Measurements from ENCODE around the gene MRPL10. TPM values are rescaled to one million over a fixed set of nuclear protein-coding genes. Genes with fewer than 3 reads are reported as not detected.

The MRPL10 gene
- total RNA-seq, 1 experiment from 2014 or later: 63.8 TPM

GRCh38 chr17:47872019-47872650 is 40.8 kb upstream of the MRPL10 start:
- Histone ChIP-seq H3F3A (ENCODE audit: insufficient read depth, low read depth) (peaks cover 13% of the 10 kb centered on the region), H4K20me1 (ENCODE audit: insufficient read depth) (no peaks in the 10 kb centered on the region), H3K79me2 (ENCODE audit: low read depth) (no peaks in the 10 kb centered on the region), H3K9me3 (ENCODE audit: insufficient read depth, low read depth) (no peaks in the 10 kb centered on the region), H3K36me3 (ENCODE audit: low read depth) (no peaks in the 10 kb centered on the region), H2AFZ (no peak overlapping the region), H3K9me2 (ENCODE audit: insufficient read depth) (no peaks in the 10 kb centered on the region), H3K4me1 (replicated peaks; ENCODE audit: insufficient read depth) (peaks cover 48% of the 10 kb centered on the region), H3K4me2 (no peak overlapping the region), H3K4me3 (no peak overlapping the region), H3K27me3 (ENCODE audit: insufficient read depth, low read depth) (no peaks in the 10 kb centered on the region), H3K27ac (no peak overlapping the region)
- CTCF ChIA-PET: no interaction called here
- DNase-seq: no peak
- intact Hi-C loops (cut with micrococcal nuclease; ENCODE audit: unreplicated experiment): no loop called here
- POLR2A ChIA-PET (ENCODE audit: unreplicated experiment): no interaction called here
- TF ChIP-seq CTCF (conservative IDR thresholded peaks at IDR 0.05) (no peak), EZH2 (IDR thresholded peaks at IDR 0.05; ENCODE audit: low read depth) (no peak)
- BruUV-seq (replicated peaks): no TSS peak

GRCh38 chr17:47871048-47871447 is 39.7 kb upstream of the MRPL10 start:
- Histone ChIP-seq H3K4me2 (no peak overlapping the region), H3K36me3 (ENCODE audit: low read depth) (no peaks in the 10 kb centered on the region), H3K79me2 (ENCODE audit: low read depth) (no peaks in the 10 kb centered on the region), H4K20me1 (ENCODE audit: insufficient read depth) (no peaks in the 10 kb centered on the region), H3K9me2 (ENCODE audit: insufficient read depth) (no peaks in the 10 kb centered on the region), H3F3A (ENCODE audit: insufficient read depth, low read depth) (peaks cover 11% of the 10 kb centered on the region), H3K9me3 (ENCODE audit: insufficient read depth, low read depth) (no peaks in the 10 kb centered on the region), H3K4me1 (replicated peaks; ENCODE audit: insufficient read depth) (peaks cover 47% of the 10 kb centered on the region), H2AFZ (no peak overlapping the region), H3K27ac (no peak overlapping the region), H3K4me3 (no peak overlapping the region), H3K27me3 (ENCODE audit: insufficient read depth, low read depth) (no peaks in the 10 kb centered on the region)
- DNase-seq: no peak
- no TSS peak for BruUV-seq (replicated peaks)
- ChIA-PET POLR2A (ENCODE audit: unreplicated experiment) (no interaction called here), CTCF (no interaction called here)
- intact Hi-C loops (cut with micrococcal nuclease; ENCODE audit: unreplicated experiment): no loop called here
- TF ChIP-seq CTCF (conservative IDR thresholded peaks at IDR 0.05) (no peak), EZH2 (IDR thresholded peaks at IDR 0.05; ENCODE audit: low read depth) (no peak)

DNA sequence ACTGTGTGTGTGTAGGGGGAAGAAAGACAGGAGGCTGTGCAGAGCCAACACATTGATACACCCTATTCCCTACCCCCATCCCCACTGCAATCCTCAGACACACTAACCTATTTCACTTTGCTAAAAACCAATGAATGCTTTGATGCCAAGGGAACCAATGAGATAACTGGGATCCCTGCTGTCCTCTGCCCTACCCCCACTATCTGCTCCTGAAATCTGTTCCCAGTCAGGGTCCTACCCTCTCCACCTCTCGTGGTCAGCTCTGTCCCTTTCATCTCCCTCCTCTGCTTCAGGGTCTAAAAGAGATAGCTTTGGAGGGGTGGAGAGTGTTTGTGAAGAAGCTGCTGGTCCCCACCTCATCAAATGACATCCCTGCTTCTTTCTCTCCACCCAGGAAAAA is 38.7 kb upstream of the MRPL10 start:
- POLR2A ChIA-PET (ENCODE audit: unreplicated experiment): no interaction called here

More for the DNA sequence above, 38.7 kb upstream of the MRPL10 start:
- H3K79me2 ChIP-seq (ENCODE audit: low read depth): no peaks in the 10 kb centered on the region
- H3K27me3 ChIP-seq (ENCODE audit: insufficient read depth, low read depth): no peaks in the 10 kb centered on the region
- no peaks in the 10 kb centered on the region for H4K20me1 ChIP-seq (ENCODE audit: insufficient read depth)
- TF ChIP-seq CTCF (conservative IDR thresholded peaks at IDR 0.05) (no peak), EZH2 (IDR thresholded peaks at IDR 0.05; ENCODE audit: low read depth) (no peak)
- DNase-seq: no peak
- no peak overlapping the region for H3K27ac ChIP-seq
- CTCF ChIA-PET: no interaction called here
- H2AFZ ChIP-seq: no peak overlapping the region
- intact Hi-C loops (cut with micrococcal nuclease; ENCODE audit: unreplicated experiment): no loop called here
- no peak overlapping the region for H3K4me2 ChIP-seq
- no peak overlapping the region for H3K4me3 ChIP-seq
- peaks cover 47% of the 10 kb centered on the region for H3K4me1 ChIP-seq (replicated peaks; ENCODE audit: insufficient read depth)
- H3K36me3 ChIP-seq (ENCODE audit: low read depth): no peaks in the 10 kb centered on the region
- BruUV-seq (replicated peaks): no TSS peak
- H3K9me3 ChIP-seq (ENCODE audit: insufficient read depth, low read depth): no peaks in the 10 kb centered on the region
- H3F3A ChIP-seq (ENCODE audit: insufficient read depth, low read depth): peaks cover 10% of the 10 kb centered on the region
- H3K9me2 ChIP-seq (ENCODE audit: insufficient read depth): no peaks in the 10 kb centered on the region

Data from PC-9 (cell line).